Transverse colon (tissue), 3 donors: ENCODE results near the gene ELFN1.

Experiments
- CTCF ChIP-seq, 5 experiments: fragments of 200-600 bp in 3 of 5; fragments of 450-650 bp in 2 of 5; sonication (generic) in 3 of 5; IDR thresholded peaks; 1 replicate in 2 of 5; 2 replicates in 3 of 5; pipeline ENCODE4 v1.5.1; 2016 to 2017; ENCODE audit warnings: antibody characterized with exemption in 5 of 5, inconsistent platforms in 3 of 5, mild to moderate bottlenecking in 2 of 5, moderate library complexity in 1 of 5
- EP300 ChIP-seq: sonication (generic); formaldehyde crosslinking; IDR thresholded peaks from one replicate; pipeline ENCODE4 v1.6.1; 2017; ENCODE audit warnings: antibody characterized with exemption, low read depth
- POLR2A ChIP-seq: fragments of 450-650 bp; IDR thresholded peaks from one replicate; pipeline ENCODE4 v1.6.1; 2016; ENCODE audit warnings: antibody characterized with exemption, mild to moderate bottlenecking, moderate library complexity

- no peak for TF ChIP-seq CTCF (IDR thresholded peaks at IDR 0.05)
- no peak for TF ChIP-seq POLR2A
- no peak for TF ChIP-seq EP300
Measured at GRCh38 chr7:1743481-1744230, 73.6 kb downstream of the ELFN1 start.
